ENCODE measurements around the gene CHAF1B. TPM values are rescaled to one million over a fixed set of nuclear protein-coding genes. Genes with fewer than 3 reads are reported as not detected.

The CHAF1B gene
- total RNA-seq, 3 donors from 2014 or later: 1.4 to 4.7 (median 1.5) TPM

GRCh38 chr21:36465478-36465877 is 80.3 kb downstream of the CHAF1B start:
- intact Hi-C loops (cut with DNase I, micrococcal nuclease): no loop called here
- H3K4me1 ChIP-seq (ENCODE audit: low read depth): peaks cover 5% of the 10 kb centered on the region
- no peaks in the 10 kb centered on the region for H3K36me3 ChIP-seq (ENCODE audit: low read depth)
- no peak for TF ChIP-seq CTCF (IDR thresholded peaks at IDR 0.05)
- no peak overlapping the region for H3K4me3 ChIP-seq
- no peaks in the 10 kb centered on the region for H3K9me3 ChIP-seq
- no peak for DNase-seq
- no peak for ATAC-seq

GRCh38 chr21:36466061-36466511 is 80.9 kb downstream of the CHAF1B start:
- TF ChIP-seq CTCF (IDR thresholded peaks at IDR 0.05): no peak
- H3K4me1 ChIP-seq (ENCODE audit: low read depth): peaks cover 5% of the 10 kb centered on the region
- DNase-seq (no peak), ATAC-seq (no peak)
- no peaks in the 10 kb centered on the region for H3K36me3 ChIP-seq (ENCODE audit: low read depth)
- H3K4me3 ChIP-seq: no peak overlapping the region
- intact Hi-C loops (cut with DNase I, micrococcal nuclease): no loop called here
- H3K9me3 ChIP-seq: no peaks in the 10 kb centered on the region

Other genes with a start within 250 kb of the CHAF1B start
- 10 to 100 TPM; 40.4 to 87.3 (median 73.1) TPM for gene DOP1B, start 228.6 kb upstream of the CHAF1B start, total RNA-seq
- 10 to 100 TPM; 27.9 to 42.1 (median 29.9) TPM for gene MORC3, start 65.2 kb upstream of the CHAF1B start, total RNA-seq
- under 1 TPM in 1 of 3 donors, not detected in 2; 0.63 TPM for gene CLDN14, start 94.7 kb downstream of the CHAF1B start, total RNA-seq